ENCODE data around the gene TMEM131.

Gene TMEM131

DNA sequence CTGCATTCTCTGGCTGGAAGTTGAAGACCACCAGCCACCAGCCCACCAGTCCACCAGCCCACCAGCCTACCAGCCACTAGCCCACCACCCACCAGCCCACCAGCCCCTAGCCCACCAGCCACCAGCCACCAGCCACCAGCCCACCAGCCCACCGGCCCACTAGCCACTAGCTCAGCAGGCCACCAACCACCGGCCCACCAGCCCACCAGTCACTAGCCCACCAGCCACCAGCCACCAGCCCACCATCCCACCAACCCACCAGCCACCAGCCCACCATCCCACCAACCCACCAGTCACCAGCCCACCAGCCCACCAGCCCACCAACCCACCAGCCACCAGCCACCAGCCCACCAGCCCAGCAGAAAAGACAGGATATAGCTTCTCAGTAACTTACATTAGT lies 18.6 kb upstream of the TMEM131 start:
- no peak overlapping the region for H3K4me3 ChIP-seq (ENCODE audit: low read depth, low read length)
- no peak for DNase-seq (ENCODE audit: low read depth)
- TF ChIP-seq MYC (IDR thresholded peaks at IDR 0.05; ENCODE audit: low read depth, low read length), result no peak
- TF ChIP-seq, protein P1, sequence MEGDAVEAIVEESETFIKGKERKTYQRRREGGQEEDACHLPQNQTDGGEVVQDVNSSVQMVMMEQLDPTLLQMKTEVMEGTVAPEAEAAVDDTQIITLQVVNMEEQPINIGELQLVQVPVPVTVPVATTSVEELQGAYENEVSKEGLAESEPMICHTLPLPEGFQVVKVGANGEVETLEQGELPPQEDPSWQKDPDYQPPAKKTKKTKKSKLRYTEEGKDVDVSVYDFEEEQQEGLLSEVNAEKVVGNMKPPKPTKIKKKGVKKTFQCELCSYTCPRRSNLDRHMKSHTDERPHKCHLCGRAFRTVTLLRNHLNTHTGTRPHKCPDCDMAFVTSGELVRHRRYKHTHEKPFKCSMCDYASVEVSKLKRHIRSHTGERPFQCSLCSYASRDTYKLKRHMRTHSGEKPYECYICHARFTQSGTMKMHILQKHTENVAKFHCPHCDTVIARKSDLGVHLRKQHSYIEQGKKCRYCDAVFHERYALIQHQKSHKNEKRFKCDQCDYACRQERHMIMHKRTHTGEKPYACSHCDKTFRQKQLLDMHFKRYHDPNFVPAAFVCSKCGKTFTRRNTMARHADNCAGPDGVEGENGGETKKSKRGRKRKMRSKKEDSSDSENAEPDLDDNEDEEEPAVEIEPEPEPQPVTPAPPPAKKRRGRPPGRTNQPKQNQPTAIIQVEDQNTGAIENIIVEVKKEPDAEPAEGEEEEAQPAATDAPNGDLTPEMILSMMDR (IDR thresholded peaks at IDR 0.05; ENCODE audit: low read depth, low read length), result no peak

- H3K4me3 ChIP-seq (ENCODE audit: low read depth, low read length), result peak overlapping the region; percentile 22
- TF ChIP-seq MYC (IDR thresholded peaks at IDR 0.05; ENCODE audit: low read depth, low read length), result no peak
- TF ChIP-seq, protein P1 (IDR thresholded peaks at IDR 0.05; ENCODE audit: low read depth, low read length), result no peak
- no peak for TF ChIP-seq POLR2A (IDR thresholded peaks at IDR 0.05; ENCODE audit: extremely low read depth, insufficient read length)
- TF ChIP-seq, protein P2, sequence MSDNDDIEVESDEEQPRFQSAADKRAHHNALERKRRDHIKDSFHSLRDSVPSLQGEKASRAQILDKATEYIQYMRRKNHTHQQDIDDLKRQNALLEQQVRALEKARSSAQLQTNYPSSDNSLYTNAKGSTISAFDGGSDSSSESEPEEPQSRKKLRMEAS (IDR thresholded peaks at IDR 0.05; ENCODE audit: low read depth, low read length), result no peak
- DNase-seq (ENCODE audit: low read depth), result peak; percentile 82
These were observed 17.8 kb upstream of the TMEM131 start for GRCh38 chr2:98013407-98014042.

- DNase-seq (ENCODE audit: low read depth), result peak; percentile 81
- TF ChIP-seq MYC (IDR thresholded peaks at IDR 0.05; ENCODE audit: low read depth, low read length) (no peak), POLR2A (IDR thresholded peaks at IDR 0.05; ENCODE audit: extremely low read depth, insufficient read length) (no peak)
- TF ChIP-seq, protein P1 (IDR thresholded peaks at IDR 0.05; ENCODE audit: low read depth, low read length), result no peak
- TF ChIP-seq, protein P2 (IDR thresholded peaks at IDR 0.05; ENCODE audit: low read depth, low read length), result no peak
- no peak overlapping the region for H3K4me3 ChIP-seq (ENCODE audit: low read depth, low read length)
These were observed 16.8 kb upstream of the TMEM131 start for GRCh38 chr2:98012561-98012991.

- H3K4me3 ChIP-seq (ENCODE audit: low read depth, low read length), result no peak overlapping the region
- peak; percentile 69 for DNase-seq (ENCODE audit: low read depth)
- TF ChIP-seq POLR2A (IDR thresholded peaks at IDR 0.05; ENCODE audit: extremely low read depth, insufficient read length), result no peak
- TF ChIP-seq, protein P2 (IDR thresholded peaks at IDR 0.05; ENCODE audit: low read depth, low read length), result no peak
- TF ChIP-seq, protein P1 (IDR thresholded peaks at IDR 0.05; ENCODE audit: low read depth, low read length), result no peak
These were observed 14.4 kb upstream of the TMEM131 start for GRCh38 chr2:98009887-98010760.

- no peak for DNase-seq (ENCODE audit: low read depth)
- TF ChIP-seq MYC (IDR thresholded peaks at IDR 0.05; ENCODE audit: low read depth, low read length) (no peak), POLR2A (IDR thresholded peaks at IDR 0.05; ENCODE audit: extremely low read depth, insufficient read length) (no peak)
- TF ChIP-seq, protein P2 (IDR thresholded peaks at IDR 0.05; ENCODE audit: low read depth, low read length), result no peak
- TF ChIP-seq, protein P1 (IDR thresholded peaks at IDR 0.05; ENCODE audit: low read depth, low read length), result no peak
- H3K4me3 ChIP-seq (ENCODE audit: low read depth, low read length), result no peak overlapping the region
These were observed 12.7 kb upstream of the TMEM131 start for GRCh38 chr2:98008415-98008814.

Data from NB4 (cell line).